Colon (tissue), 2 donors: ENCODE results near the gene ICE2.

ENCODE experiments used
- FAIRE-seq: peaks from 2 replicates; lab custom pipeline; 2012; peaks lifted over from hg19 to GRCh38; lab: Jason Lieb, UNC
- donor health status: control.
- donor health status: control.

Gene ICE2

GRCh38 chr15:60496853-60497252 lies 17.9 kb upstream of the ICE2 start:
- no peak for FAIRE-seq

- FAIRE-seq, result no peak
Observed at GRCh38 chr15:60494108-60494507, 15.2 kb upstream of the ICE2 start.

- no peak for FAIRE-seq
Observed at GRCh38 chr15:60493166-60493565, 14.2 kb upstream of the ICE2 start.

- FAIRE-seq, result no peak
Observed at GRCh38 chr15:60486742-60487141, 7.8 kb upstream of the ICE2 start.

GRCh38 chr15:60485365-60486055 lies 6.6 kb upstream of the ICE2 start:
- FAIRE-seq, result no peak

- FAIRE-seq, result no peak
Observed at GRCh38 chr15:60483042-60483441, 4.1 kb upstream of the ICE2 start.

- FAIRE-seq, result no peak
Observed at GRCh38 chr15:60480888-60481287, 1.9 kb upstream of the ICE2 start.

GRCh38 chr15:60480149-60480548 lies 1.2 kb upstream of the ICE2 start:
- no peak for FAIRE-seq

GRCh38 chr15:60479361-60480110 lies 594 bp upstream of the ICE2 start:
- FAIRE-seq, result no peak

- FAIRE-seq, result no peak
Observed at GRCh38 chr15:60477916-60478565, 901 bp downstream of the ICE2 start.

GRCh38 chr15:60477164-60477563 lies 1.8 kb downstream of the ICE2 start:
- FAIRE-seq, result no peak

GRCh38 chr15:60476713-60477112 lies 2.2 kb downstream of the ICE2 start:
- FAIRE-seq, result no peak

- no peak for FAIRE-seq
Observed at GRCh38 chr15:60473135-60473534, 5.8 kb downstream of the ICE2 start.

GRCh38 chr15:60471314-60471713 lies 7.6 kb downstream of the ICE2 start:
- no peak for FAIRE-seq

- no peak for FAIRE-seq
Observed at GRCh38 chr15:60469893-60470641, 8.9 kb downstream of the ICE2 start.

- no peak for FAIRE-seq
Observed at GRCh38 chr15:60464836-60465630, 13.9 kb downstream of the ICE2 start.

- no peak for FAIRE-seq
Observed at GRCh38 chr15:60462027-60462426, 16.9 kb downstream of the ICE2 start.

GRCh38 chr15:60460931-60461330 lies 18.0 kb downstream of the ICE2 start:
- FAIRE-seq, result no peak

- FAIRE-seq, result no peak
Observed at GRCh38 chr15:60458721-60459120, 20.2 kb downstream of the ICE2 start.

- no peak for FAIRE-seq
Observed at GRCh38 chr15:60457985-60458384, 21.0 kb downstream of the ICE2 start.

GRCh38 chr15:60454824-60455223 lies 24.1 kb downstream of the ICE2 start:
- no peak for FAIRE-seq
